Ovary (tissue), 3 donors: ENCODE measurements around the gene RAB22A.

Source experiments
- CTCF ChIP-seq, 3 donors: fragments of 450-650 bp in 2 of 3; fragments of 200-600 bp in 1 of 3; IDR thresholded peaks; one replicate each; pipeline versions ENCODE4 v1.5.1 to v1.8.0; 2016 to 2022; ENCODE audit warnings: antibody characterized with exemption in 3 of 3, mild to moderate bottlenecking in 1 of 3
- EP300 ChIP-seq: sonication (generic); formaldehyde crosslinking; IDR thresholded peaks from one replicate; pipeline ENCODE4 v1.6.1; 2017; ENCODE audit warnings: antibody characterized with exemption
- POLR2A ChIP-seq: fragments of 450-650 bp; IDR thresholded peaks from one replicate; pipeline ENCODE4 v1.6.1; 2017; ENCODE audit warnings: antibody characterized with exemption, mild to moderate bottlenecking, moderate library complexity
- donor health status: DM: no; HTN: no; CAD: no.

DNA sequence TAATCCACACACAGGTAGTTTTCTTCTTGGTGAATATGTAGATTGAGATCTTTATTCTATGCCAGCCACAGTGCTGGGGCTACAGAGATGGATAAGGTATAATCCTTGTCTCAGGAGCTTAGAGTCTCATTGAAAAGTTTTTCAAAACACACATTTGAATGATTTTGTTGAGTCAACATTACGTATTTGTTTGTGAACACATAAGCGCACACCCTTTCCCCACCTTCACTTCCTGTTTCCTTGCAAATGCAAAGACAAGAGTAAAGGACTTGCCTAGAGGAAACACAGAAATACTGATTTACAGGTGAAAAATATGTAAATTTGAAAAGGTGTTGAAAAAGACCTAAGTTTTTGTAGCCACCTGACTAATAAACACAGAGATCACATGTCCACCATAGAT lies 107.3 kb downstream of the RAB22A start:
- TF ChIP-seq CTCF (IDR thresholded peaks at IDR 0.05) (no peak), EP300 (no peak), POLR2A (no peak)
